Heart left ventricle (tissue), 16 donors: ENCODE data around the gene AGK. TPM values are rescaled to one million over a fixed set of nuclear protein-coding genes. Genes with fewer than 3 reads are reported as not detected.
A peak's percentile ranks its signal among the peaks of the same experiment; 100 is the strongest.

ENCODE experiments used
- ATAC-seq, 4 donors: fragments of 200-7000 bp; cut with Tn5 transposase; one replicate each; pipeline ENCODE4 v1.9.1; 2020 to 2022; ENCODE audit warnings: moderate library complexity in 4 of 4, mild to moderate bottlenecking in 3 of 4, moderate number of reproducible peaks in 1 of 4
- DNase-seq, 5 donors: peaks; one replicate each; pipeline ENCODE4 v3.0.0-alpha.2; 2020
- H3K27ac ChIP-seq, 12 donors: fragments of 200-600 bp; sonication (generic) in 4 of 12; one replicate each; pipeline versions ENCODE4 v1.5.0 to v1.8.0; 2016 to 2022; ENCODE audit warnings: mild to moderate bottlenecking in 2 of 12
- H3K27me3 ChIP-seq, 9 donors: fragments of 200-600 bp; sonication (generic) in 2 of 9; one replicate each; pipeline versions ENCODE4 v1.5.1 to v1.8.0; 2016 to 2022; ENCODE audit warnings: mild to moderate bottlenecking in 3 of 9
- H3K36me3 ChIP-seq, 9 donors: fragments of 200-600 bp; sonication (generic) in 2 of 9; one replicate each; pipeline versions ENCODE4 v1.5.0 to v1.8.0; 2018 to 2022; ENCODE audit warnings: mild to moderate bottlenecking in 2 of 9
- H3K4me1 ChIP-seq, 12 donors: fragments of 200-600 bp; sonication (generic) in 4 of 12; one replicate each; pipeline versions ENCODE4 v1.5.0 to v1.8.0; 2016 to 2022; ENCODE audit warnings: mild to moderate bottlenecking in 3 of 12
- H3K4me3 ChIP-seq, 12 donors: fragments of 200-600 bp; sonication (generic) in 4 of 12; one replicate each; pipeline versions ENCODE4 v1.5.0 to v1.8.0; 2017 to 2022; ENCODE audit warnings: mild to moderate bottlenecking in 9 of 12, moderate library complexity in 4 of 12
- H3K9me3 ChIP-seq, 12 donors: fragments of 200-600 bp; sonication (generic) in 4 of 12; one replicate each; pipeline versions ENCODE4 v1.5.0 to v1.8.0; 2016 to 2022; ENCODE audit warnings: mild to moderate bottlenecking in 1 of 12
- POLR2A ChIP-seq, 2 donors: fragments of 450-650 bp; IDR thresholded peaks; one replicate each; pipeline ENCODE4 v1.6.1; 2017; ENCODE audit warnings: antibody characterized with exemption in 2 of 2, mild to moderate bottlenecking in 2 of 2, moderate library complexity in 2 of 2
- WGBS, 4 donors: extraction: QIAGEN DNeasy Blood & Tissue Kit in 2 of 4; methylation state at CpG; one replicate each; pipeline versions ENCODE4 v1.1.5 to v1.1.7; 2013 to 2018; 5-methylcytosine and 5-hydroxymethylcytosine counted together
- intact Hi-C, 10 donors: fragments of 100-400 bp; cut with DNase I; formaldehyde crosslinking; loops; one replicate each; pipeline versions ENCODE4 v1.11.1 to v1.14.2; 2022
- polyA plus RNA-seq, 2 donors: library from polyadenylated mRNA; stranded (reverse); fragments of 200-250 nt; gene quantifications; one replicate each; pipeline ENCODE4 v1.2.3, GENCODE V29; 2013
- total RNA-seq, 9 donors: library from RNA; depleted of rRNA in 2 of 9; stranded (reverse); fragments of >200 nt in 2 of 9; fragmentation: NEBNext Ultra II Directional in 3 of 9; extraction: Animal tissue kit (Norgen Biotek cat#: 25700) in 3 of 9; gene quantifications; one replicate each; pipeline versions ENCODE4 v1.1.0 to v1.2.4, GENCODE V29; 2016 to 2023
- TF ChIP-seq, protein P1 (sequence below), 12 donors: fragments of 200-600 bp; sonication (generic) in 4 of 12; IDR thresholded peaks; one replicate each; pipeline versions ENCODE4 v1.5.0 to v1.8.0; 2018 to 2022; ENCODE audit warnings: antibody characterized with exemption in 12 of 12, mild to moderate bottlenecking in 5 of 12
- donor health status: ischemic (EF 13 %, LVEDD 7.1; RV severe dilation, severe dysfunction).
- donor health status: healthy with polysubstance abuse.
- donor health status: DM: no; HTN: yes; CAD: no.
- donor health status: DM: no; HTN: no; CAD: no.
- donor health status: ischemic (EF 25% LVEDD 6.9; RV normal size, moderate dysfunction).
- donor health status: ischemic (EF 25% LVEDD 5.7; RV mildly dilated, moderate dysfunction).
- donor health status: healthy.
- donor health status: DM: yes; HTN: yes; CAD: no.
- donor health status: ischemic (EF 35%, LVEDD 5.7; RV mildly dilated, moderate dysfunction).
- donor health status: nonischemic (EF 11% LVEDD 7.7; RV severe dilation, severe dysfunction).
- donor health status: DM: yes; HTN: yes; CAD: no.
- donor health status: PGD.
- donor health status: ischemic (EF 29% LVEDD 5.4; RV normal size, mild dysfunction).
- donor health status: nonischemic (EF 23%, LVEDD 6.1; RV moderate dilation, normal function).

The AGK gene
- total and polyA plus RNA-seq, 11 donors = 21.4 to 49.8 (median 37.9) TPM

DNA sequence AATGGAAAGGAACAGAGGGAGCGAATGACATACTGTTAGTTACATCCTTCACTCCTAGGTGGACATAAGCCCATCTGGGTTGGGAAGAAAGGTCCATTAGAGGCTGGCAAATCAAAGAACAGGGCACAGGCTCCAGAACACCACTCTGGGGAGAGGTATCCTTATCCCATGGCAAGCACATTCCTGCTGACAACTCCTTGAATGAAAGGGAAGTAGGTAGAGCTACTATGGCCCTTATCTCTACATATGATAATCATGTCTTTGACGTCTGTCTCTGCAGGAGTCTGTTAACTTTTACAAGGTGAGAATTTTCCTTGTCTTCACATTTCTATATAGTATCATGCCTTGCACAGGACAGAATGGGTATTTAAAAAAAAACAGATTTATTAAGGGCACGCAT, 140.3 kb downstream of the AGK start:
- Histone ChIP-seq H3K4me1 (peaks cover 0 to 33% (median 7%) of the 10 kb centered on the region in 12 donors), H3K4me3 (no peak overlapping the region), H3K27ac (no peak overlapping the region), H3K36me3 (peaks cover 0 to 2% (median 0%) of the 10 kb centered on the region in 9 donors), H3K27me3 (no peaks in the 10 kb centered on the region), H3K9me3 (no peaks in the 10 kb centered on the region)
- DNase-seq (no peak), ATAC-seq (peak in 1 of 4 donors; percentile 14)
- no peak for TF ChIP-seq POLR2A (IDR thresholded peaks at IDR 0.05)
- TF ChIP-seq, protein P1, sequence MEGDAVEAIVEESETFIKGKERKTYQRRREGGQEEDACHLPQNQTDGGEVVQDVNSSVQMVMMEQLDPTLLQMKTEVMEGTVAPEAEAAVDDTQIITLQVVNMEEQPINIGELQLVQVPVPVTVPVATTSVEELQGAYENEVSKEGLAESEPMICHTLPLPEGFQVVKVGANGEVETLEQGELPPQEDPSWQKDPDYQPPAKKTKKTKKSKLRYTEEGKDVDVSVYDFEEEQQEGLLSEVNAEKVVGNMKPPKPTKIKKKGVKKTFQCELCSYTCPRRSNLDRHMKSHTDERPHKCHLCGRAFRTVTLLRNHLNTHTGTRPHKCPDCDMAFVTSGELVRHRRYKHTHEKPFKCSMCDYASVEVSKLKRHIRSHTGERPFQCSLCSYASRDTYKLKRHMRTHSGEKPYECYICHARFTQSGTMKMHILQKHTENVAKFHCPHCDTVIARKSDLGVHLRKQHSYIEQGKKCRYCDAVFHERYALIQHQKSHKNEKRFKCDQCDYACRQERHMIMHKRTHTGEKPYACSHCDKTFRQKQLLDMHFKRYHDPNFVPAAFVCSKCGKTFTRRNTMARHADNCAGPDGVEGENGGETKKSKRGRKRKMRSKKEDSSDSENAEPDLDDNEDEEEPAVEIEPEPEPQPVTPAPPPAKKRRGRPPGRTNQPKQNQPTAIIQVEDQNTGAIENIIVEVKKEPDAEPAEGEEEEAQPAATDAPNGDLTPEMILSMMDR (IDR thresholded peaks at IDR 0.05) = no peak
- WGBS, 4 donors = 79 to 84% (median 82%) methylated on average over 3 of the region's 3 CpGs
- intact Hi-C loops = no loop called here

DNA sequence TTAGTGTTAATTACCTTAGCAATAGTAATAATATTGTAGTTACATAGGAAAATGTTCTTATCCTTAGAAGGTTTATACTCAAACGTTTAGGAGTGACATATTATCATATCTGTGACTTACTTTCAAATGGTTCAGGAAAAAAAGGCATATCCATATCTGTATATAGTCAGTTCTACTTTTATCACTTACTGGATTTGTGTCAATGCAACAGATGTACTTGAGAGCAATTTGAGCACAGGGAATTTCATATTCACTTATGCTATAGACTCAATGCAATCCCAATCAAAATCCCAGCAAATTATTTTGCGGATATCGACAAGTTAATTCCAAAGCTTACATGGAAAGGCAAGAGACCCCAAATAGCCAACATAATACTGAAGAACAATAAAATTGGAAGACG, 140.8 kb downstream of the AGK start:
- Histone ChIP-seq H3K4me1 (peaks cover 0 to 33% (median 7%) of the 10 kb centered on the region in 12 donors), H3K27ac (no peak overlapping the region), H3K27me3 (no peaks in the 10 kb centered on the region), H3K36me3 (peaks cover 0 to 2% (median 0%) of the 10 kb centered on the region in 9 donors), H3K4me3 (no peak overlapping the region), H3K9me3 (no peaks in the 10 kb centered on the region)
- no peak for ATAC-seq
- 79 to 86% (median 84%) methylated on average over 4 of the region's 4 CpGs for WGBS, 4 donors
- intact Hi-C loops = no loop called here
- no peak for TF ChIP-seq POLR2A (IDR thresholded peaks at IDR 0.05)
- TF ChIP-seq, protein P1 (IDR thresholded peaks at IDR 0.05) = no peak
- no peak for DNase-seq

DNA sequence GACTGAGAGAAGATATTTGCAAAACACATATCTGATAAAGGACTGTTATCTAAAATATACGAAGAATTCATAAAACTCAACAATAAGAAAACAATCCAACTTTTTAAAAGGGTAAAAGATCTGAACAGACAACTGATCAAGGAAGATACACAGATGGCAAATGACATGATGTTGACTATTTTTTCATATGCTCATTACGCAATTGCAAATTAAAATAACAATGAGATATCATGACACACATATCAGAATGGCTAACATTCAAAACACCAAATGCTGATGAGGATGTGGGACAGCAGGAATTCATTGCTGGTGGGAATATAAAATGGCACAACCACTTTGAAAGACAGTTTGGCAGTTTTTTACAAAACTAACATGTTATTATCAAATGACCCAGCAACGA, 141.9 kb downstream of the AGK start:
- 85 to 92% (median 87%) methylated on average over 3 of the region's 3 CpGs for WGBS, 4 donors

DNA sequence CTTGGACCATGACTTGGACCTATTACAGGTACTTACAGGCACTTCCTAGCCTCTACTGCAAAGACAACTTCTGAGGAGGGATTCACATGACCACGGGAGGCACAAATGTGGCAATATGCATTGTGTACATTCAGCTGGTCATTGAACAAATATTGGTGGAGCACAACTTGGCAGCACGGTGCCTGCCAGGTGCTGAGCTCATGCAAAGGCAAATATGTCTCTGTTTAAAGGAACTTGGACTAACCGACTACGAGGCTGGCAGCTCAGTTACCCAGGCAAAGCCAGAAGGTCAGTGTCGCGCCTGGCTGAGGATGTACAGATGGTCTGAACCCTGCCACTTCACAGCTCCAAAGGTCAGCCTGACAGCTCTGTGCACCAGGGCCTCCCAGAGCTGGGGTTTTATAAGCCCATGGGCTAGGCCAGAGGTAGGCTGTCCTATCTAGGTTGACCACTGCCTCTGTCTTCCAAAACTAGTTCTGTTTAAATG, 144.6 kb downstream of the AGK start:
- Histone ChIP-seq H3K9me3 (no peaks in the 10 kb centered on the region), H3K27ac (peak overlapping the region in 1 of 12 donors; percentile 23), H3K27me3 (no peaks in the 10 kb centered on the region), H3K4me3 (no peak overlapping the region), H3K36me3 (no peaks in the 10 kb centered on the region), H3K4me1 (peaks cover 0 to 51% (median 17%) of the 10 kb centered on the region in 12 donors)
- DNase-seq (no peak), ATAC-seq (peak in 1 of 4 donors; percentile 33)
- no peak for TF ChIP-seq POLR2A (IDR thresholded peaks at IDR 0.05)
- TF ChIP-seq, protein P1 (IDR thresholded peaks at IDR 0.05) = no peak
- intact Hi-C loops = loop anchor here in 2 of 10 donors (5.0 kb wide), 2 partner anchors 34 to 39 kb away; no protein-coding TSS in a partner anchor
- WGBS, 4 donors = 83 to 93% (median 86%) methylated on average over 5 to 6 of the region's 6 CpGs

More for the DNA sequence above, 141.9 kb downstream of the AGK start:
- intact Hi-C loops = no loop called here
- TF ChIP-seq, protein P1 (IDR thresholded peaks at IDR 0.05) = no peak
- TF ChIP-seq POLR2A (IDR thresholded peaks at IDR 0.05) = no peak
- H3K27me3 ChIP-seq = no peaks in the 10 kb centered on the region
- DNase-seq (no peak), ATAC-seq (no peak)
- H3K4me1 ChIP-seq = peaks cover 0 to 32% (median 11%) of the 10 kb centered on the region in 12 donors
- H3K36me3 ChIP-seq = peaks cover 0 to 2% (median 0%) of the 10 kb centered on the region in 9 donors
- no peaks in the 10 kb centered on the region for H3K9me3 ChIP-seq
- no peak overlapping the region for H3K4me3 ChIP-seq
- no peak overlapping the region for H3K27ac ChIP-seq
